GM21381 (cell line): ENCODE results near the gene R3HDM2.

Source experiments
- ATAC-seq: cut with Tn5 transposase; IDR thresholded peaks from one replicate; pipeline ENCODE4 v1.9.1; 2021; ENCODE audit warnings: mild to moderate bottlenecking, moderate library complexity; ENCODE audit not compliant: unreplicated experiment

The R3HDM2 gene

DNA sequence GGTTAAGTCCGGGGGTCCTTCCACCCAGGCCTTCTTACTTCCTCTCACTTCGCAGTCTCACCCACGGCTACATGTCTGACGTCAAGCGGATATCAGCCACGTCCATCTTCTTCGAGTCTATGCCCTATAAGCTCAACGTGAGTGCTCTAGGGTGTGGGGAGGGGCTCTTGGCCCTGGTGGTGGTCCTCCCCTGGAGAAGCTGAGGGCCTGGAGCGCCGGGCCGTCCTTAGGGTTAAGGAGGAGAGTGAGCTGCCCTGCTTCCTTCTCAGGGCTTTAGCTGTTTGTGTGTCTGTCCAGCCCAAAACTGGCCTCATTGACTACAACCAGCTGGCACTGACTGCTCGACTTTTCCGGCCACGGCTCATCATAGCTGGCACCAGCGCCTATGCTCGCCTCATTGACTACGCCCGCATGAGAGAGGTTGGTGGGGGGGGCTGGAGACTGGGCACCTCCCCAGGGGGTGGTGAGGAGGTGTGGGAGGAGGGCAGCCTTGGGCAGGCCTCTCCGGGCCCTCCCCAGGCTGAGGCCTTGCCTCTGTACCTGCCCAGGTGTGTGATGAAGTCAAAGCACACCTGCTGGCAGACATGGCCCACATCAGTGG, 198.6 kb downstream of the R3HDM2 start:
- ATAC-seq = no peak

DNA sequence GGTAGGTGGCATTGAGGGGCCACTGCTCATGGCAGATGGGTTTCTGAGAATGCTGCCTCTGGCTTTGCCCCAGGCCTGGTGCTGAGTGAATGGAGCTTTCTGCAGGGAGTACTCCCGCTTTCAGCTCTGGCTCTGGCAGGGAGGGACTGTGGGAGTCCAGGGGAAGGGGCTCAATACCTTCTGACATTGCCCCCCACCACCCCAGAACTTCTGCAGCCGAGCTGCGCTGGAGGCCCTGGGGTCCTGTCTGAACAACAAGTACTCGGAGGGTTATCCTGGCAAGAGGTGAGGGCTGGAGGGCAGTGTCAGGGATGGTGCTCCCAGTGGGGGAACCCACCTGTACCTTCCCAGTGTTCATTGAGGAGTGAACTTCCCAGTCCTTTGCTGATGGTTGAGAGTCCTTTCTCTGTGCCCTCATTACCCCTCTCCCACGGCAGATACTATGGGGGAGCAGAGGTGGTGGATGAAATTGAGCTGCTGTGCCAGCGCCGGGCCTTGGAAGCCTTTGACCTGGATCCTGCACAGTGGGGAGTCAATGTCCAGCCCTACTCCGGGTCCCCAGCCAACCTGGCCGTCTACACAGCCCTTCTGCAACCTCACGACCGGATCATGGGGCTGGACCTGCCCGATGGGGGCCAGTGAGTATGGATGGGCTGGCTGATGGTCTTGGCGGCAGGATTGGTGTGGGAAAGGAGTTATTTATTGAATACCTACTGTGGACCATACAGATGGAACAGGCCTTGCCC, 199.4 kb downstream of the R3HDM2 start:
- no peak for ATAC-seq

DNA sequence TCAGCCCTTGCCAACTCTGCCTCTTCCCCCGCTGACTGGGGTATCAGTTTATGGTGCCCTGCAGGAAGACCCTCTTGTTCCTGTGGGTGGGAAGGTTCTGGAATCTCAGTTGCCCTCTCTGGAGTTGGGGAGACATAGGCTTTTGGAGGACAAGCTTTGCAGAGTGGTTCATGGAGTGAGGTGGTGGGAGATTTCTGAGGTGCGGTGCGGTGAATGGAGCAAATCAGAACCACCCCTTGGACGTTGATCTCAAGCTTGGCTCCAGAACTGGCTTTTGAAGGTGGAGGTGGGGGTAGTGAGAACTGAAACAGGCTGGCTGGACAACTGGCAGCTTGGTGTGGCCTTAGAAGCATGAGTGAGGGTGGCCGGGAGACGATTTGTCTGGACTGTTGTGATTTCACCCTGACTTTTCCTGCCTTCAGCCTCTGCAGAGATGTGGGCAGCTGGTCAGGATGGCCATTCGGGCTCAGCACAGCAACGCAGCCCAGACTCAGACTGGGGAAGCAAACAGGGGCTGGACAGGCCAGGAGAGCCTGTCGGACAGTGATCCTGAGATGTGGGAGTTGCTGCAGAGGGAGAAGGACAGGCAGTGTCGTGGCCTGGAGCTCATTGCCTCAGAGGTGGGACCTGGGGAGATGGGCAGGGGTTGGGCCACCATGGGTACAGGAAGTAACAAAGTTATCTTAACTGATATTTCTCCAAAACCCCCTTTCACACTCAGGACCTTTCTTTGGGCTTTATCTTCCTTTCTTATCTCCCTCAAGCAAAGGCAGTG, 200.3 kb downstream of the R3HDM2 start:
- no peak for ATAC-seq

DNA sequence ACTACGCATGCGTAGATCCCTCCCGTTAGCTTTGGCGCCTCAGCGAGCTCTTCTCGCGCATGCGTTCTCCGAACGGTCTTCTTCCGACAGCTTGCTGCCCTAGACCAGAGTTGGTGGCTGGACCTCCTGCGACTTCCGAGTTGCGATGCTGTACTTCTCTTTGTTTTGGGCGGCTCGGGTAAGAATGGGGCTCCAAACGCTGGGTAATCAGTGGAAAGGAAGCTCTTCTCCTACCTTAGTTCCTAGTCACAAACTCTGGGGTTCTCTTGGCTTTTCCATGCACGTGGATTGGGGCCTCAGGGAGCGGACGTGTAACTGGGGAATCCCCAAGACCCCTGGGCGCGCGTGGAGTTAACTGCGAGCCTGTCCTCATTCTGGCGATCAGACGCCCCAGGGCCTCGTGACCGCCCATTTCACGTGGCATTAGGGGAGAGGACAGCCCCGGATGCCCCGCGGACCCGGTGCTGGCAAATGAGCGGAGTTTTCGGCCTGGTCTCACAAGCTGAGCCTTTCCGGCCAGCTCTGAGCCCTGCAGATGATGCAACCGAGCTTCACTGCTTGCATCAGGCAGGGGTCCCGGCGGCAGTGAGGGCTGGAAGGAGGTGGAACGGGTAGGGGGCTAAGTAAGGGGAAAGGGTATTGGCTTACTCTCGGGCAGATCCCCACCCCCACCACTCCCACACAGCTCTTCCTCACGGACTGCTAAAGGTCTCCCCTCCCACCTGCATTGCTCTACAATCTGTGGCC, 201.0 kb downstream of the R3HDM2 start, which contains the start of gene SHMT2:
Gene SHMT2, plus strand, starts transcription at position 78 of the 747 bp plus-strand sequence. Its CDS starts 68 bp downstream, at position 146.
- peak; percentile 54 for ATAC-seq

DNA sequence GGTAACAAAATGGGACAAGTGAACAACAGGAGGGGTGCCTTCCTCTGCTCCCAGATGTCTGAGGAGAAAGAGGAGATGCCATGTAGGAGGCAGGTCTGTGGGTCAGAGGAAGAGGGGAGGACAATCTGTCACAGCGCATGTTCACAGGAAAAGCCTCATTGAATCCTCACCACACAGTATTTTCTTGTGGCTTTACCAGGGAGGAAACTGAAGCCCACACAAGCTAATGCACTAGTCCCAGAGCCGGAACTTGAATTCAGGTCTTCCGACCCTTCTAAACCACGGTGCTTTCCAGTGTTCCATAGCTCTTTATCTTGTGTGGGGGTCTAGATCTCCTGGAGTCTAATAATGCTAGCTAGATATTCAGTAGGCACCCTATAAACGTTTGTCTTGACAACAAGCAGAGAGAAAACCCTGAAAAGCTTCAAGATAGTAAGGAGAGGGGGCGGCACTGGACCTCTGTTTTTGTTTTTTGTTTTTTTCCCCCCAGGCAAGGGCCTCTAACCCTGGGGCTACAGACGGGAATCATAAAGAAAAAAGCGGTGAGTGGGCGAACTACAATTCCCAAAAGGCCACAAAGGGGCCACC, 201.7 kb downstream of the R3HDM2 start:
- no peak for ATAC-seq

DNA sequence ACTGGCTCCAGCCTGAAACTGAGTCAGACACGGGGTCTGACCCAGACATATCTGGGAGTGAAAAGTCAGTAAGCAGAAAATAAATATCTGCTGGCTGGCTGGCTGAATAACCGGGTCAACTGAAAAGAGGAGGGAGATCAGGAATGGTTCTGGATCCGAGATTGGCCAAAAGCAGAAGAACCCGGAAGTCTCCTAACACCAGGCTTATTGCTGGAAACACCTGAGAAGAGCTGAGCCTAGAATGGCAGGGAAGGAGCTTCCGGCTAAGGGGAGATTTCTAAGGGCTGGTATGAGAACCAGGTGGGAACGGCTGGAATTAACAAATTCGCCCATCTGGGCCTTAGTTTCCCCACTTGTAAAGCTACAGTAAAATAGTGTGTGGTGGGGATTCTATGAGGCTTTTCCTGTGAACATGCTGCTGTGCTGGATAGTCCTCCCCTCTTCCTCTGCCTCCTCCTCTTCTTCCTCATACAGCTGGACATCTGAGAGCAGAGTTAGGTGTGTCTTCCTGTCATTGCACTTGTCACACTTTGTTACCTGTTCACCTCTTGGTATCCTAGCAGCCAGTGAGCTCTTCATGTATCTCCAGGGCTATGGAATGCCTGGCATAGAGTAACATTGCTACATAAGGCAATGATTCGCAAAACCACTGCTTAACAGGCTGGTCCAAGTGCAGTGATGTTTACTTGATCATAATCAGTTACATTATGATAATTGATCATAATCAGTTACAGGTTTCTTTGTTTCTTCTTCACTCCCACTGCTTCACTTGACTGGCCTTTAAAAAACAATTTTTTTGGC, 203.3 kb downstream of the R3HDM2 start:
- no peak for ATAC-seq

DNA sequence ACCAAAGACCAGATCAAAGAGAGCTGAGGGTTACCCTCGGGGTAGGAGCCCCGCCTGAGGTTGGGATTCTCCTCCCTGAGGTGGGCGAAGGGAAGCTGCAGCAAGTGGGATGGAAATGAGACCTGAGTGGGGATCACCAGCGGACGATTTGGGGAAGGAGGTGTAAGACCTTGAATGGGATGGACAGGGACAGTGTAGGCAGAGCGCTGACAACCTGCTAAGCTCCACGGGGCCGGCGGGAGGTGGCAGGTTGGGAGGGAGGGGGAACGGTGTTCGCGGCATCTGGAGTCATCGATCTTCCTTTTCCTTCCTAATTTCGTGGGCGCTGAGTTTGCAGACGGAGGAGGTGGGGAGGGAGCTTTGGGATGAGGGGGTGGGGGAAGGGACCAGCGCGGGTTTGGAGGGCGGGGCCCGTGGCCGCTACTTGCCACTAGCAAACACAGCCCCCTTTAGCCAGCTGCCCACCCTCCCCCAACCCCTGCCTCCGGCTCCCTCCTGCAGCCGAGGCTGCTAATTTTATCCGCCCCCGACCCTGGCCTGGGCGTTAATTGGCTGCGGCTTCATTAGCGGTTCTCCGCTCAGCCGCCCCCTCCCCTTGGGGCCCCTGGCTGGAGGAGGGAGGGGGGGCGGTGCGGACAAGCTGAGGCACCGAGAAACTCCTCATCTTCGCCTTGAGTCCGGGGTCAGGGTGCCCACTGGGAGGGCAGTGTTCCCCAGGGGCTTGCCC, 204.1 kb downstream of the R3HDM2 start:
- ATAC-seq = no peak

DNA sequence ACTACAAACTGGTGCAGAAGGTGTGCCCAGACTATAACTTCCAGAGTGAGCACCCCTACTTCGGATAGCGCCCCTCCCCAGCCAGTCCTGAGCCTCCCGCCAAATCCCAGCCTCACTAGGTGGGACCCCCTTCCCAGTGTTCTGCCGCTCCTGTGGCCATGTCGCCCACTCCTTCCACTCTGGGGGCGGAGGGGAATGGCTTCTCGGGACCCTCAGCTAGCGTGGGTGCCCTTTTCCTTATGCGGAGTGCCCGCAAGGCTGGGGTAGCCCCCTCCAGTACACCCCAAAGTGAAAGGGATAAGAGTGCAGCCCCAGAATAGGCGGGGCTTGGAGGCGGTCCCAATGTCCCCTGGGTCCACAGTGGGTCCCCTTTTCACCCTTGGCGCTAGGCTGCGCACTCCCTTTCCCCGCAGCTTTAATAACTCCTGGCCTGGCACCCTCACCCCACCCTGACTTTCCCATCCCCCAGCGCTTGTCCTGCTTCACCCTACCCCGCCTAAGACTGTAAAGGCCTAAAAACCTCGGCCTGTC, 205.1 kb downstream of the R3HDM2 start:
- no peak for ATAC-seq

DNA sequence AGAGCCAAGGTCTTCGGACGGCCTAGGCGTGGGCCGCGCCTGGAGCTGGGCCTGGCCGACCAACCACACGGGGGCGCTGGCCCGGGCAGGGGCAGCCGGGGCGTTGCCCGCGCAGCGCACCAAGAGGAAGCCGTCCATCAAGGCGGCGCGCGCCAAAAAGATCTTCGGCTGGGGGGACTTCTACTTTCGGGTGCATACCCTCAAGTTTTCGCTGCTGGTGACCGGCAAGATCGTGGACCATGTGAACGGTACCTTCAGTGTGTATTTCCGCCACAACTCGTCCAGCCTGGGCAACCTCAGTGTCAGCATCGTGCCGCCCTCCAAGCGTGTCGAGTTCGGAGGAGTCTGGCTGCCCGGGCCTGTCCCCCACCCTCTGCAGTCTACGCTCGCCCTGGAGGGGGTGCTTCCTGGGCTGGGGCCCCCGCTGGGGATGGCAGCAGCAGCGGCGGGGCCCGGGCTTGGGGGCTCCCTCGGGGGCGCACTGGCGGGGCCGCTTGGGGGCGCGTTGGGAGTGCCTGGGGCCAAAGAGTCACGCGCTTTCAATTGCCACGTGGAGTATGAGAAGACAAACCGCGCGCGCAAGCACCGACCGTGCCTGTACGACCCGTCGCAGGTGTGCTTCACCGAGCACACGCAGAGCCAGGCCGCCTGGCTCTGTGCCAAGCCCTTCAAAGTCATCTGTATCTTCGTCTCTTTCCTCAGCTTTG, 205.7 kb downstream of the R3HDM2 start:
- ATAC-seq = no peak

DNA sequence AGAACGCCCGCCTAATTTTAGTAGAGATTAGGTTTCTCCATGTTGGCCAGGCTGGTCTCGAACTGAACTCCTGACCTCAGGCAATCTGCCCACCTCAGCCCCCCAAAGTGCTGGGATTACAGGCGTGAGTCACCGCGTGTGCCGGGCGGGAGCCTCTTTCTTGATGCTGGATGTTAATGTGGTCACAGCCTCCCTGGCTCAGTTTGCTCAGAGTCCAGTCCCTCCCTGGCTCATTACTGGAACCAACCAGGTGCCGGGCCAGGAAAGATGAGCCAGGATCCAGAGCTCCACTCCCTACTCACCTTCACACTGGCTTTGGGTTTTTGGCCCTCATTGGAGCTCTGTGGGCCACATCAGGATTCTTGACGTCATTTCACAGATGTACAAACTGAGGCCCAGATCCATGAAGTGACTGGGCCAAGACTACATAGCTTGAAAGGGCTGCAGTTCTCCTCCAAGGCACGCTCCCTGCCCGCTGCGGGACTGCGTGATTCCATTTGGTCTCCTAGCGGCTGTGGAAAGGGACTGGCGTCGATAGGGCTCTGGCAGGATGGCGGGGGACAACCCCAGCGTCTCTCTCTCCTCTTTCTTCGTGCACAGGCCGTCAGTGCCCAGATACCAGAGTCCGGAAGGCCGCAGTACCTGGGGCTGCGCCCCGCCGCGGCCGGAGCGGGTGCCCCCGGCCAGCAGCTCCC, 206.4 kb downstream of the R3HDM2 start:
- no peak for ATAC-seq

DNA sequence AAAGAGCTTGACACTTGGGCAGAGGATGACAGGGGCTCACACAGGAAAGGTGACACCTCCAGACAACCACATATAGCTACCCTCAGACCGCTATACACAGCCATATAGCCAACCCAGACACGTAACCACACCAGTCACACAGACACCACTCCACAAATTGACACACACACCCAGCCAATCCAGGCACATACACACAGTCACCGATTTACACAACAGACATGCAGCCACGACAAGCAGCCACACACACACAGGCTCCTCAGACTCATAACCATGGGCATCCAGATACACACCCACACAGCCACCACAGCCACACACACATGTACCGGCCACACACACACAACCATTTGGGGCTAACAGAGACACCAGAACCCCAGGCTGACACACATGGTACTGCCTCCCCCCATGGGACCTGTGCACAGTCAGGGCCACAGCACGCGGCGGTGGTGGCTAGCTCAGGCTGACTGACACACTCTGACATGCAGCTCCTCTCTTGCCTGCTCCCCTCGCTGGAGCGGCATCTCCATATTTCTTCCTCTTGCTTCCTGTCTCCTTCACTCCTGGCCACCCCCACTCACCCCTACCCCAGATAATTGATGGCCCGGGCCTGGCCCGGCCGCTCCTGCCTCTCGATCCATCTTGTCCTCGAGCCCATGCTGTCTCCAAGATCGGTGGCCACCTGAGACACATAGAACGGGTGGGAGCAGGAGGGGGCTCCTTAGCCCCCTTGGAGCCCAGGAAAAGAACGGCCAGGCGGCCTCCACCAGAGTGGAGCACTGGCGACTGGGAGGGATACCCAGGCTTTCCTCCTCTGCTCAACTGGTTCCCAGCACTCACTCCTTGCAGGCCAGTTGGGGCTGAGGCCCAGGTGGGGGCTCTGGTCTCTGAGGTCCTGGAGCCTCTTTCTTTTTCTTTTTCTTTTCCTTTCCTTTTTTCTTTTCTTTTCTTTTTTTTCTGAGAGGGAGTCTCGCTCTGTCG, 207.4 kb downstream of the R3HDM2 start:
- ATAC-seq = no peak

DNA sequence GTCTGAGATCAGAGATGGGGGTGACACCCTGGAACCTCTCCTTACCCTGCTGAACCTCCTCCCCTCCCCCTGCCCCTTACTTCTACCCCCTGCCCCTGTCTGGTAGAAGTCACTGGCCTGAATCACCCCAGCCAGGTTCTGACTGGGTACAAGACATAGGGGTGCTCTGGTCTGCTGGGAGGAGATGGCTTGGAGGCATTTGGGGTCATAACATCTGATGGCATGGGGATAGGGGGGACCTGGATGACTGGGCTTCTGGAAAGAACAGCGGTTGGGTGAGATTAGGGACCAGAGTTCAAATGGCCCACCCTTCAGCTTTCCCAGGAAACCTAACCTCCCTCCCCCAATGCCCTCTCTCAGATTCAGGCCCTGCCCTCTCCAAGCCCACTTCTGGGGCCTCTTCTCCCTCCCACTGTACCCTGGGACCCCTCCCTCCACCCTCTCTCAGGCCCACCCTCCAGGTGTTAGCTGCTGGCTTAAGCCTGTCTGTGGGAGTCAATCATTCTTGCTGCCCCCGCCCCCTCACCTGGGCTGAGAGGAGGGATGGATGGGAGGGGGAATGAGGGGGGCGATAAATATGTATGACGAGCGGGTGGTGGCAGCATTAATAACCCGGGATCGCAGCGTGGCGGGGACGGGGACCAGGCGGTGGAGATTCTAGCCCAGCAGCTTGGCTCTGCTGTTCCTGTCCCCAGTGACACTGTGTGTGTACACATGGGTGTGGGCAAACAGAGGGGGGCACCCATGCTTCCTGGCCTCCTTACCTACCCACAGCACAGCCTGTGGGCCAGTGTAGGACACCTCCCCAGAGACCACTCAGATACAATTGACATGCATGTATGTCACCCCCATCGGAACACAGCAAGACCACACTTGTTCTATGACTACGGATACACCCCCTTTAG, 208.3 kb downstream of the R3HDM2 start:
- no peak for ATAC-seq

DNA sequence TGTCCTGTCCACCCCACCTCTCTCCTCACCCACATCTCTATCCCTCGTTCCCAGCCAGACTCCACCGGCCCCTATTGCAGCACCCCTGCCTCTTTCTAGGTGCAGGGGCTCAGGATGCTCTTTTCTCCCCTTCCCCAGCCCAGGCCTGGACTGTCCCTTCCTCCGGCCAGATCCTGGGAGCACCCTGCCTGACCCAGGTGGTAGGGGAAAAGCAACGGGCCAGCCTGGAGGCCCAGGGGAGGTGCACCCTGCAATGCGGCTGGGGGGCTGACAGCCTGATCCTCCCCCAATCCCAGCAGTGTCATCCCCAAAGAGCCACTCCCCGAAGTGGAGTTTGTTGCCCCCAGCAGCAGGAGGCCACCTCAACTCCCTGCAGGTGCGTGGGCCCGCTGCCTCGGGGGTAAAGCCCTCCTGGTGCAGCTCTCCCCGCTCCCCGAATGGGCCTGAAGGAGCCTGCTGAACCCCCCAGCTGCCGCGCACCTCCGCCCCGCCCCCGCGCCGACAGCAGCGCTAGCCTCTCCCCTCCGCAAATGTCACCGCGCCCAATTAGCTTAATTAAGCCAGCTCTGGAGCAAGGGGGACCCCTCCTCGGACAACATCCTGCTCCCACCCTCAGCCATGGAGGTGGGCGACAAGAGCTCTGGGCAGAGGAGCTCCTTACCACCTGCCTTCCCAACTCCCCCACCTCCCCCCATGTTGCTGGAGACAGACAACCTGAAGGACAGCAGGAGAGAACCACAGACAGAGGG, 209.5 kb downstream of the R3HDM2 start:
- ATAC-seq = no peak

DNA sequence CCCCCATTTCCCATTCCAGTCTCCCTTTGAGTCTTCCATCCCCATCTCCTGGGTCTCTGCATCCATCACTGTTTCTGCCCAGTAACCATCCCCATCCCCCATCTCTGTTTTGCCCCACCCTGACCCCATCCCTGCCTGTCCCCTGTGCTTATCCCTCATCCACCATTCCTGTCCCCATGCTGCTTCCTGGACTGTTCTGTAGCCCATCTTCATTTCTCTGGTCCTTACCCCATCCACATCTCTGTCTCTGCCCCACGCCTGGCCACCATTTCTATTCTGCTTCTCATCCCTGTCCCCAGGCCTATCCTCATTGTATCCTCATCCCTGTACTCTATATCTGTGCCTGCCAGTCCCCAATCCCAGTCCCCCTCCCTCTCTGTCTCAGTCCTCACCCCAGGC, 210.1 kb downstream of the R3HDM2 start:
- no peak for ATAC-seq
